ENCODE data around the gene DNAJC28.
"Not testable (repeated sequence)": the region's sequence is repeated elsewhere in the genome, so short reads cannot be mapped to it uniquely, and the experiment has no call there.

DNAJC28 gene

DNA sequence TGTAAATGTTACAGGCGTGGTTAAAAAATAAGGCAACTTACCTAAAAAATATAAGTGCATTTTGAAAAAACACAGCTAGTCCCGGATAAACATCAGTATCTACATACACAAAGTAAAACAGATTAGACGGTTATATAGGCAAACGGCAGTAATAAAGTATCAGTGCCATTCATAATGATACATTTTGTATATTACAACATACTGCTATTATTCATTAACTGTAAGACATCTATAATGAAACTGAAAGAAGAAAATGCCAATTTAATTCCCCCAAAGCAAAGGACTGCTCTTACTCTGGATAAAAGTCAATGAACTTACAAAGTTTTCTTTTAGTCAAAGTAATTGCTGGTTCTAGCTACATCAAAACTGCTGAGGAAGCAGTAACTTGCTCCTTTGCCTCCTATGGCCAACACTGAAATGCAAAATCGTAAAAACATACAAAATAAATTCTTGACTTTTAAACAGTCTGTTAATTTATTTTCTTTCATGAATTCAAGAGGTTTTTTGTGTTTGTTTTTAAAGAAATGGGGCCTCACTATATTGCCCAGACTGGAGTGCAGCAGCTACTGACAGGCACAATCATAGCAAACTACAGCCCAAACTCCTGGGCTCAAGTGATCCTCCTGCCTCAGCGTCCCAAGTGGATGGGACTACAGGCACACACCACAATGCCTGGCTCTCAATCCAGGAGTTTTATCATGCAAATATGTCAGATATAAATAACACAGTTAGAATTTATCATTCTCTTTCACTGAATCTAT lies 35.6 kb downstream of the DNAJC28 start:
- Histone ChIP-seq H3K4me3 (ENCODE audit: low read depth in 1 of 2, low read length in 2 of 2) (no peak overlapping the region), H3K4me1 (ENCODE audit: insufficient read depth, low read length) (no peaks in the 10 kb centered on the region), H3K27ac (ENCODE audit: low read depth, low read length) (no peak overlapping the region), H3K9me3 (ENCODE audit: low read length) (no peaks in the 10 kb centered on the region), H3K9ac (ENCODE audit: low read length) (no peak overlapping the region), H3K27me3 (ENCODE audit: control insufficient read depth in 1 of 2, insufficient read depth in 2 of 2, low read length in 2 of 2) (no peaks in the 10 kb centered on the region), H3K36me3 (ENCODE audit: insufficient read depth, low read length) (peaks cover 29% of the 10 kb centered on the region)

DNA sequence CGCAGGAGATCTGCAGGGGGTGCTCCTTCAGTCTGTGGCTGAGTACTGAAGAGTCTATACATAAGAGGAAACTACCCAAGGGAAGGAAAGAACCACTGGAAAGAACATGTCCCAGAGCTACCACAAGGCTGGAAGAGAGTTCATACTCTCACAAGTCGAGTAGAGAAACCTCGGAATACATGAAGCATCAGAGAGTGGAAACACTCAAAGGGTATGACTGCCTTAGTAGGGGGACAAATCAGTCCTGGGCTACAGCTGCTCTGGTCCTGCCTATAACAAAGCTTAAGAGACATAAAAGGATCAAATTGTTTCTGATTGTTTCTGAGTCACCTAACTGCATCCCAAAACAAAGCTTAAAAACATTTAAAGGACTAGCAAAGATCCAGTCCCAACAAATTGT lies 39.2 kb downstream of the DNAJC28 start:
- Histone ChIP-seq H3K9me3 (ENCODE audit: low read length) (no peaks in the 10 kb centered on the region), H3K36me3 (ENCODE audit: insufficient read depth, low read length) (peaks cover 17% of the 10 kb centered on the region), H3K27me3 (ENCODE audit: control insufficient read depth in 1 of 2, insufficient read depth in 2 of 2, low read length in 2 of 2) (no peaks in the 10 kb centered on the region), H3K4me3 (ENCODE audit: low read depth in 1 of 2, low read length in 2 of 2) (no peak overlapping the region), H3K9ac (ENCODE audit: low read length) (no peak overlapping the region), H3K27ac (ENCODE audit: low read depth, low read length) (no peak overlapping the region), H3K4me1 (ENCODE audit: insufficient read depth, low read length) (no peaks in the 10 kb centered on the region)

- no peaks in the 10 kb centered on the region for H3K4me1 ChIP-seq (ENCODE audit: insufficient read depth, low read length)
- no peak overlapping the region for H3K4me3 ChIP-seq (ENCODE audit: low read depth in 1 of 2, low read length in 2 of 2)
- no peaks in the 10 kb centered on the region for H3K9me3 ChIP-seq (ENCODE audit: low read length)
- no peak overlapping the region for H3K27ac ChIP-seq (ENCODE audit: low read depth, low read length)
- no peaks in the 10 kb centered on the region for H3K27me3 ChIP-seq (ENCODE audit: control insufficient read depth in 1 of 2, insufficient read depth in 2 of 2, low read length in 2 of 2)
- peaks cover 17% of the 10 kb centered on the region for H3K36me3 ChIP-seq (ENCODE audit: insufficient read depth, low read length)
- H3K9ac ChIP-seq (ENCODE audit: low read length): no peak overlapping the region
Measured at GRCh38 chr21:33451634-33452071, 39.9 kb downstream of the DNAJC28 start.

GRCh38 chr21:33449616-33450015 lies 41.9 kb downstream of the DNAJC28 start:
- H3K27me3 ChIP-seq (ENCODE audit: control insufficient read depth in 1 of 2, insufficient read depth in 2 of 2, low read length in 2 of 2): no peaks in the 10 kb centered on the region
- no peak overlapping the region for H3K9ac ChIP-seq (ENCODE audit: low read length)
- H3K9me3 ChIP-seq (ENCODE audit: low read length): no peaks in the 10 kb centered on the region
- peaks cover 8% of the 10 kb centered on the region for H3K36me3 ChIP-seq (ENCODE audit: insufficient read depth, low read length)
- H3K4me1 ChIP-seq (ENCODE audit: insufficient read depth, low read length): no peaks in the 10 kb centered on the region
- H3K27ac ChIP-seq (ENCODE audit: low read depth, low read length): no peak overlapping the region
- H3K4me3 ChIP-seq (ENCODE audit: low read depth in 1 of 2, low read length in 2 of 2): no peak overlapping the region

GRCh38 chr21:33446620-33447019 lies 44.9 kb downstream of the DNAJC28 start:
- not testable (repeated sequence) for H3K4me3 ChIP-seq (ENCODE audit: low read depth in 1 of 2, low read length in 2 of 2); H3K4me1 ChIP-seq (ENCODE audit: insufficient read depth, low read length); H3K9me3 ChIP-seq (ENCODE audit: low read length); H3K9ac ChIP-seq (ENCODE audit: low read length); H3K36me3 ChIP-seq (ENCODE audit: insufficient read depth, low read length); H3K27me3 ChIP-seq (ENCODE audit: control insufficient read depth in 1 of 2, insufficient read depth in 2 of 2, low read length in 2 of 2); H3K27ac ChIP-seq (ENCODE audit: low read depth, low read length)

- Histone ChIP-seq H3K27me3 (ENCODE audit: control insufficient read depth in 1 of 2, insufficient read depth in 2 of 2, low read length in 2 of 2) (no peaks in the 10 kb centered on the region), H3K9ac (ENCODE audit: low read length) (no peak overlapping the region), H3K27ac (ENCODE audit: low read depth, low read length) (no peak overlapping the region), H3K4me1 (ENCODE audit: insufficient read depth, low read length) (no peaks in the 10 kb centered on the region), H3K4me3 (ENCODE audit: low read depth in 1 of 2, low read length in 2 of 2) (no peak overlapping the region), H3K9me3 (ENCODE audit: low read length) (no peaks in the 10 kb centered on the region), H3K36me3 (ENCODE audit: insufficient read depth, low read length) (no peaks in the 10 kb centered on the region)
Measured at GRCh38 chr21:33444499-33444898, 47.0 kb downstream of the DNAJC28 start.

DNA sequence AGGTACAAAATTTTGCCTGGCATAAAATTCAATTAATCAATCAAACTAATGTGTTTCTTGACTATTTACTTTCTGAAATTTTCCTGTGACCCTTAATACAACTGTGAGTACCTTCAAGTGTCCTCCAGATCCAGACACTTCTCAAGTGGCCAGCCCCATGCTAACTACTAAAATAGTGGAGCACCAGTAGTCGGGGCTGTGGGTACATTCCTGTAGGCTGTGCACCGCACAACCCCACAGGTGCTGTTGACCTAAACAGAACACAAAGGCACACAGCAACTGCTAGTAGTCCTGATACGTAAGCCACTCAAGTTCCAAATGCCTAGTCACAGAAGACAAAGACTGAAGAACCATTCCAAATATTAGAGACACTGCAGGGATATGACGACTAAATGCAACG lies 48.3 kb downstream of the DNAJC28 start:
- Histone ChIP-seq H3K27ac (ENCODE audit: low read depth, low read length) (no peak overlapping the region), H3K4me3 (ENCODE audit: low read depth in 1 of 2, low read length in 2 of 2) (no peak overlapping the region), H3K9me3 (ENCODE audit: low read length) (no peaks in the 10 kb centered on the region), H3K9ac (ENCODE audit: low read length) (no peak overlapping the region), H3K36me3 (ENCODE audit: insufficient read depth, low read length) (peaks cover 7% of the 10 kb centered on the region), H3K27me3 (ENCODE audit: control insufficient read depth in 1 of 2, insufficient read depth in 2 of 2, low read length in 2 of 2) (no peaks in the 10 kb centered on the region), H3K4me1 (ENCODE audit: insufficient read depth, low read length) (no peaks in the 10 kb centered on the region)

DNA sequence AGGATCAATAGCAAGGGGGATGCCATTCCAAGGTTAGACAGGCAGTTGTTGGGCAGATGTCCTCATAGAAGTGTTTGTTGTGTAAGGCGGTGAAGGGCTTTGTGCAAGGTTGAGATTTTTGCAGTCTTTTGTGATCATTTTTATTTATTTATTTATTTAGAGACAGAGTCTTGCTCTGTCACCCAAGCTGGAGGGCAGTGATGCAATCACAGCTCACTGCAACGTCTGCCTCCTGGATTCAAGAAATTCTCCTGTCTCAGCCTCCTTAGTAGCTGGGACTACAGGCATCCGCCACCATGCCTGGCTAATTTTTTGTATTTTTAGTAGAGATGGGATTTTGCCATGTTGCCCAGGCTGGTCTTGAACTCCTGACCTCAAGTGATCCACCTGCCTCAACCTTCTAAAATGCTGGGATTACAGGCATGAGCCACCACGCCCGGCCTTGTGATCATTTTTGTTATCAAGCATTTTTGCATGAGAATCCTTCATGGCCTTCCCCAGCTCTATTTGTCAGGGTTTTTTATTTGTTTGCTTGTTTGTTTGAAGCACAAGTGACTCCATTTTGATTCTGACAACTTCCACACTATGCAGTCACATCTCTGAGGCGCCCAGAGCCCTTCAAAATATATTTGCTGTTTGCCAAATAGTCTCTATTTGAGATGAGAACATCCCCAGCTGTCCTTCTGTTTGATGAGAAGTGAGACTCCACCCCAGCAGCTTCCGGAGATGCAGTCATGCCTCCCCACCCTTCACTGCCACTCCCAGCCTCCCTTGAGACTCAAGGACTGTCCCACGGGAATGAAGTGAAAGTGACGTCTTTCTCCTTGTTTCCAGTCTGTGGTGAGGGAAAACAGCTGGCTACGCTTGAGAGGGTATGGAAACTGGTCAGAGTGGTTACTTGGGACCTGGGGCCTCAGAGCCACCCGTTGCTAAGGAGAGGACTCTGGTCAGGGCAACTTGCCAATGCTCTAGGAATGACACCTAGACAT lies 49.7 kb downstream of the DNAJC28 start:
- peaks cover 20% of the 10 kb centered on the region for H3K36me3 ChIP-seq (ENCODE audit: insufficient read depth, low read length)
- no peaks in the 10 kb centered on the region for H3K27me3 ChIP-seq (ENCODE audit: control insufficient read depth in 1 of 2, insufficient read depth in 2 of 2, low read length in 2 of 2)
- H3K27ac ChIP-seq (ENCODE audit: low read depth, low read length): no peak overlapping the region
- H3K9me3 ChIP-seq (ENCODE audit: low read length): no peaks in the 10 kb centered on the region
- H3K9ac ChIP-seq (ENCODE audit: low read length): no peak overlapping the region
- no peaks in the 10 kb centered on the region for H3K4me1 ChIP-seq (ENCODE audit: insufficient read depth, low read length)
- H3K4me3 ChIP-seq (ENCODE audit: low read depth in 1 of 2, low read length in 2 of 2): no peak overlapping the region

Measured in muscle layer of colon (tissue), 2 donors.